Measurements from ENCODE around the gene VTN.
"Not testable (repeated sequence)": the region's sequence is repeated elsewhere in the genome, so short reads cannot be mapped to it uniquely, and the experiment has no call there.

VTN gene

DNA sequence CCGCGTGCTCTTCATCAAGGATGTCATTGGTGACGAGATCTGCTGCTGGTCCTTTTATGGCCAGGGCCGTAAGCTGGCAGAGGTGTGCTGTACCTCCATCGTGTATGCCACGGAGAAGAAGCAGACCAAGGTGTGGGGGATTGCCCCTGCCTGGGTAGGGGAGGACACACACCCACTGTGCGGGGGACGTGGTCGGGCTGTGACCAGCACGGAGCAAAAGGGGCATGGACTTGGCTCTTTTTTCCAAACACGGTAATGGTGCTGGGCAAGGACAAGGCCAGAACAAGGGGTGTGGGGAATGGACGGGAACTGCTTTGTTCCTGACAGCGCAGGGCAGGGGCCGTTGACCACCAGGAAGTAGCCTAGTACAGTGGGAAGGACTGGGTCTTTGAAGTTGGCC, 27.8 kb downstream of the VTN start:
- DNase-seq (ENCODE audit: low spot score), result no peak

- DNase-seq (ENCODE audit: low spot score), result no peak
Observed at GRCh38 chr17:28341516-28341915, 28.6 kb downstream of the VTN start.

- DNase-seq (ENCODE audit: low spot score), result no peak
Observed at GRCh38 chr17:28340374-28340773, 29.7 kb downstream of the VTN start.

DNA sequence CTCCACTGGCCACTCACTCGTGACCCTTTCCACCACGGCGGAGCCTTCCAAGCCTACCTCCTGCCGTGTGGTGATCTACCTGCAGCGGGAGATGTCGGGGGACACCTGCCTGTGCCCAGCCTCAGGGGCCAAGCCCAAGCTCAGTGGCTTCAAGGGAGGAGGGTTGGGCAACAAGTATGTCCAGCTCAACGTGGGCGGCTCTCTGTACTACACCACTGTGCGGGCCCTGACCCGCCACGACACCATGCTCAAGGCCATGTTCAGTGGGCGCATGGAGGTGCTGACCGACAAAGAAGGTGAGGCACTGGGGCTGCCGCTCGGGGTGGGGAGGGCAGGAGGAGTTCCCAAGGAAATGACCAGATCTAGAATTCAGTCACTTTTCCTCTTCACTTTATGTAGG, 30.7 kb downstream of the VTN start:
- no peak for DNase-seq (ENCODE audit: low spot score)

DNA sequence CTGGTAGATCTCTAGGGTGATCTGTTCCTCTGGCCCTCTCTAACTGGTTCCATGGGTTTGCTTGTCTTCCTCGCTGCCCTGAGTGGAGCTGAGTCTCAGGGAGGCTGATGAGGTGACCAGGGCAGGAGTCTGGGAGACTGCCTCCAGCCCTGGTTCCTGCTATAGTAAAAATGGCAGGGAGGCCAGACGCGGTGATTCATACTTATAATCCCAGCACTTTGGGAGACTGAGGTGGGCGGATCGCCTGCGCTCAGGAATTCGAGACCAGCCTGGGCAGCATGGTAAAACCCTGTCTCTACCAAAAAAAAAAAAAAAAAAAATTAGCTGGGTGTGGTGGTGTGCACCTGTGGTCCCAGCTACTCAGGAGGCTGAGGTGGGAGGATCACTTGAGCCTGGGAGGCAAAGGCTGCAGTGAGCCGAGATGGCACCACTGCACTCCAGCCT, 31.3 kb downstream of the VTN start:
- not testable (repeated sequence) for DNase-seq (ENCODE audit: low spot score)

DNA sequence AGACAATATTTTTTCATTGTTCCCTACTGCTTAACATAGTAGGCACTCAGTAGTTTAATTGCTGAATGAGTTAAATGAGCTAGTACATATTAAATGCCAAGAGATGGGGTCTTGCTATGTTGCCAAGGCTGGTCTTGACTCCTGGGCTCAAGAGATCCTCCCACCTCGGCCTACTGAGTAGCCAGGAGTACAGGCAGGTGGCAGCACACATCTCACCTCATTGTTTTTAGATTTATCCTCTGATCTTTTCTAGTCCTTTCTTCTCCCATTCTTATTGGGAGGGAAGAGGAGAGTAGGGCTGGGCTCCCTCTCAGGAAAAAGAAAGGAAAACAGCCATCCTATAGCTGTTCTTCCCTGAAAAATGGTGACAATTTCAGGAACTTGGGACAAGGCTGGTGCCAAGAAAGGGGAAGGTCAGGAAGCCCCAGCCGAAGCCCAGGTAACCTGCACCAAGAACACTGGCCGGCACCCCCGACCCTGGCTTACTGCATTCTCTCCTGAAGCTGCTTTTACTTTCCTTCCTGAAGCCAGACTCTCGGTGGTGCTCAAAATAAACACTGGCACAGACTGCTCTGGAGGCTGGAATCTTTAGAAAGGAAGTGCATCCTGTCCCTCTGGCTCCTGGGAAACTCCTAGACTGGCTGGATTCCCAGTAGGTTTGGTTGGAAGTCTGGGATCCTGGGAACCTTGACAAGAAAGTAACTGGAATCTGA, 31.9 kb downstream of the VTN start:
- no peak for DNase-seq (ENCODE audit: low spot score)

DNA sequence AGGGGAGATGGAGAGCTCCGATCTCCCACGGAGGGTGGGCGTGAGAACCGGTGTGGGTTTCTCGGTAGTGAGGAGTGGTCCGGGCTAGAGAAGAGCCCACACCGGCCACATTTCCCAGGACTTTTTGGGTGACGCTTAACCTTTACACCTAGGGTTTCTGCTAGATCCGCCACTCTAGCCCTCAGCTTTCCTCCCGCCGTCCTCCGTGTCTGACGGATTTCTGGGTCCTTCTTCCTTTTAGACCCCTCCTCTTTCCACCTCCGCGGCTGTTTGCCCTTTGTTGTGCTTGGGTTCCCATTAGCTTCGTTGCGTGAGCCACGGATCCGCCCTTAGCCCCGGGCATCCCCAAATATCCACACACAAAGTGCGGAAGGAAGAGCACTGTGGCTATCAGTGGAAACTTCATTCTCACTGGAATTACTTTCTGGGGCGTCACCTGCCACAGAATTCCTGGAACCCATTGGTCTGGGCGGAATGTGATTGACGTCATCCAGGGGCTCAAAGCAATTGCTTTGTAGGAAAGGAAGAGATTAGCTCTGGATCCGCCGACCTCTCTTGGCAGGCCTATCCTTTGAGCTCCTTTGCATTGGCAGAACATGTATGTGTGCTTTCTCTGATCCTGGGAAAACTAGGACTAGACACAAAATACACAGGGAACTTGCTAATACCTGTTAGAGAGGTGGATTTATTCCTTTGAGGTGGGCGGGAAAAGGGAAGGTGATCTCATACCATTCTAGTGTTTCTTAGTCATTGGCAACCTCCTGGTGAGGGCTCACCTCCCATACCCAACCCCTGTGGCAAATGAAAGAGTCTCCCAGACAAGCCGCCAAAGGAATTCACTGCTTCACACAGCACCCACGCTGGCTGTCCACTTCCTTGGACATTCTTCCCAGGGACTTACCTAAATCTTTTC, 33.9 kb downstream of the VTN start:
- DNase-seq (ENCODE audit: low spot score), result peak; percentile 87

DNA sequence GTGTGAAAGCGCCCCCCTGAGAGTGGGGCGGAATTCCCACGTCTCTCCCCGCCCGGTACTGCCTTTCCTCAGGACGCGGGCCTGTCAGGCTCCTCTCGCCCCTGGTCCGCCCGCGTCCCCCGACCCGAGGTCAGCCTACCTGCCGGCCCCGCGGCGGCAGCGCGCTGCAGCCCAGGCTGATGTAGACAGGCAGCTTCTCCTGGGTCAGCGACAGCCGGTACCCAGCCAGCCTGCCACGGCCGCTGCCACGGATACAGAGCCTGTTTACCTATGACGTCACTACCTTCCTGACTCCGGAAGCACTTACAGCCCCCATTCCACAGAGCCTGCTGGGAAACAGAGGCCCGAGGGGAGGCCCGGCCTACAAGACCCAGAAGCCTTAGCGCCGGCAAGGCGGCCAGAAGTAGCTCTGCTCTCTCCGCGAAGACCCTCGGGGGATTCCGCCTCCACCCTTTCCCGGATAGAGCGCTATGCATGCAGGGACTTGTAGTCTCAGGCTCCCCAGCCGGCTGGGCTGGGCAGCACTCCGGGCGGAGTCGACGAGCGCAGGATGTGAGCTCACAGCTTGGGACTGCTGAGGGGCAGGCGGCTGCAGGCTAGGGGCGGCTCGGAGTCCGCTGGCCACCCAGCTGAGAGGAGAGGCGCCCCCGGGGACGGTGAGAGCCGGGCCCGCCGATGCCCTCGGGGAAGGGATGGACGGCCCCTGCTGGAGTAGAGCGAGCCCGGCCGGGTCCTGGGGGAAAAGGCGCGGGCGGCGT, 34.7 kb downstream of the VTN start, which contains the start of the genes IFT20 and TNFAIP1:
TSS of gene IFT20 (minus strand) at position 272 of the 758 bp plus-strand sequence. CDS start 3,487 bp downstream, outside the sequence.
TSS of gene TNFAIP1 (plus strand) at position 561 of the 758 bp plus-strand sequence. CDS start 3,761 bp downstream, outside the sequence.
- DNase-seq (ENCODE audit: low spot score), result peak; percentile 100

DNA sequence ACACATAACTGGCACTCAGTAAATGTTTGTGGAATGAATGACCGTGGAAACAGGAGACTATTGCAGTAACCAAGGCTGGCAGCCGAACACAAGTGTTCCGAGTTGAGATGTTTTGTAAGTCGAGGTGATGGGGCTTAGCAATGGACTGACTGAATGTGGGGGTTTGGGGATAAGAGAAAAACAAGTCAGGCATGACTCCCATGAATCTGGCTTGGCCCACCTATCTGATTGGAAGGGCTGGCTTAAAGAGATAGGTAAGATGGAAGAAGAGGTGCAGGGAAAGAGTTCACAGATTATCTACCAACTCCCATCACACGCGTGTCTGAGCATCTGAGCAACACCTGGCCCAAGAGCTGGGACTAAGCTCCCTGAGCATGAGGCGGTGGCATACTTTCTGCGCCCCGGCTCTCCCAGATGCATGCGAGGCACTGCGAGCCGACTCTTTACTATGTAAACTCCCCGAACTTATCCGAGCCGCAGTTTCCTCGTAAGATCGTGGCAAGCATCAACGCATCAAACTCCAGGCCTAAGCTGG, 35.4 kb downstream of the VTN start:
- no peak for DNase-seq (ENCODE audit: low spot score)

GRCh38 chr17:28334171-28334570, 35.9 kb downstream of the VTN start:
- no peak for DNase-seq (ENCODE audit: low spot score)

DNA sequence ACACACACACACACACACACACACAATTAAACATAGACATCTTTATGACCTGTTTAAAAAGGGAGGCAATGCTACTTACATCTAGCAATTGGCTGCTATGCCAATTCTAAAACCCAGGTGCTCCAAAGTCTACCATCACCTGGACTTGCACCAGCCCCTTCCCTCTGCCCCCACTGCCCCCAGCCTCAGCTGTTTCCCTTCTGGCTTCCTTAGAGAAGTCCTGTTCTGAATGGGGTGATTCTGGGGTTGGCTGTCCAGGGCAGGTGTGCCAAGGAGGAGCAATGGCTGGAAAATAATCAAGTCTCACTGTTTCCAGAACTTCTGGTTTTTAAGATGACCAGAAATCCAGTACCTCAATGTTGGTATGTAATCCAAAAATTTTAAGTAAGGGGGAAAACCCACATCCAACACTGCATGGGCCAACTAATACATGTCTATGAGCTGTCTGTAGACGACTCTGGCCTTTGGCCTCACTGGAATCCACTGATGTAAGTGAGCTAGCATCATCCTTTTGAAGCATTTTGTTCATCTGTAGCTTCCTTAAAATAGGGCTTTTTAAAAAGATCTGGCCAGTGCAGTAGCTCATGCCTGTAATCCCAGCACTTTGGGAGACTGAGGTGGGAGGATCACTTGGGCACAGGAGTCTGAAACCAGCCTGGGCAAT, 36.9 kb downstream of the VTN start:
- DNase-seq (ENCODE audit: low spot score), result no peak

DNA sequence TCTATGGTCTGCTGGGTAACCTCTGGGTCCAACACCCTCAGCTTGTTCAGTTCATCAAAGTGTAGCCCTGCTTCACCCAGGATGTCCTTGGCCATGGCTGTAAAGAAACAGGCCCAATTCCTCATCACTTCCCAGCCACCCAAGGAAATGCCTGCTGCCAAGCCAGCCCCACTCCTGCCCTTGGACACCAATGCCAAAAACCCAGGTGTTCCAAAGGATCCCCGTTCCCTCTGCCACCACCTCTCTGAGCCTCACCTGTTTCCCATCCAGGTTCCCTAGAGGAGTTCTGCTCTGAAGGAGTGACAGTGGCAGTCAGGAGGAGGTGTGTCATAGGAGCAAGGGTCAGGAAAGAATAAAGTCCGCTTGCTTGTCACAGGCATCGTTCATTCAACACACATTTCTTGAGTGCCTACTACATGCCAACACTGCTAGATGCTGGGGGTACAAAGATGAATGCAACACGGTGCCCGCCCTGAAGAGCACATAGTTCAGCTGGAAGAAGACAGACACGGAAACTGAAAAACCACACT, 38.2 kb downstream of the VTN start:
- DNase-seq (ENCODE audit: low spot score), result no peak

DNA sequence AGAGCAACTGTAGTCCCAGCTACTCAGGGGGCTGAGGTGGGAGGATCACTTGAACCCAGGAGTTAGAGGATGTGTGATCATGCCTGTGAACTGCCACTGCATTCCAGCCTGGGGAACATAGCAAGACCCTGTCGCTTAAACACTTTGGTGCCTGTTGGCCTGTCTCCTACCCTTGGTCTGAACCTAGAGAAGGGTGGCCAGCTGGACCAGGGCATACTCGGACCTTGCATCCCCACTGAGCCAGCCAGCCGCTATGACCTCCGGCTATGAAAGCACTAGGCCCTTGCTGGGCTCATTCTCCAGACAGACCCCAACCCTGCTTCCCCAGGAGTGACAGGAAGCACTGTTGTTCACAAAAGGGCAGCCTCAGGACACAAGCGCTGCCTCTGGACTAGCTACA, 39.4 kb downstream of the VTN start:
- no peak for DNase-seq (ENCODE audit: low spot score)

GRCh38 chr17:28328325-28328724, 41.8 kb downstream of the VTN start:
- no peak for DNase-seq (ENCODE audit: low spot score)

GRCh38 chr17:28327709-28328108, 42.4 kb downstream of the VTN start:
- no peak for DNase-seq (ENCODE audit: low spot score)

DNA sequence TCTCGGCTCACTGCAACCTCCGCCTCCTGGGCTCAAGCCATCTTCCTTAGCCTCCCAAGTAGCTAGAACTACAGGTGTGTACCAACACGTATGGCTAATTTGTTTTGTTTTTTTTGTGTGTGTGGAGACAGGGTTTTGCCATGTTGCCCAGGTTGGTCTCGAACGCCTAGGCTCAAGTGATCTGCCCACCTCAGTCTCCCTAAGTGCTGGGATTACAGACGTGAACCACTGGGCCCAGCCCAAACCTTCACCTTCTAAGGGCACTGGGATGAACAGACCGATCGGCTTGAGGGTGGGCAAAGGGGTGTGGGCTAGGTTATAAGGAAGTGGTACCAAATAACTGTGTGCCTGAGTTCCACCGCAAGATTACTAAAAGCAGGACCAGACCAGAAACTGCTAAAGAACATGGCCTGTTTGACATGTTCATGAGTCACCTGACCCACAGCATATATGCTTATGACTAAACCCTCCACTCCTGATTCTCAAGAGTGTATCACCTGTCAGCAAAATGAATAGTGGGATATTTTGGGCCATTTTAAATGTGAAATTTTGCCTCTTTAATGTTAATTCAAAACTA, 43.0 kb downstream of the VTN start:
- no peak for DNase-seq (ENCODE audit: low spot score)

- no peak for DNase-seq (ENCODE audit: low spot score)
Observed at GRCh38 chr17:28326114-28326513, 44.0 kb downstream of the VTN start.

GRCh38 chr17:28325211-28325610, 44.9 kb downstream of the VTN start:
- no peak for DNase-seq (ENCODE audit: low spot score)

DNA sequence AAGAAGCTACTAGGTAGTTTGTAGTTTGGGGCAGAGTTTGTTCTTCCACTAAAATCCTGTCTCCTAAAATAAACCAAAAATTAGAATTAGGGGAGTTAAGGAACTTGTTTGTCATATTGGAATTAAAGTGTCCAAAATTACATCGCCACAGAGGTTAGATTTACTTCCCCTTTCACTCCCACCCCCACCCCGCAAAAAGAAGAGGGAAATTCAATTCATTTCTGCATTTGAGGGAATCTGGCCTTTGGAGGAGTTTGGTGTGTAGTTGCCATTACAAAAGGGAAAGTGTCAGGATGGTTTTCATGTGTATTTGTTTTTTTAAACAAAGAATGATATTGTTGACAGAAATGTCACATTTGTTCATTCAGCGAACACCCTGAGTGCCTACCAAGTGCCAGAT, 45.3 kb downstream of the VTN start:
- DNase-seq (ENCODE audit: low spot score), result no peak

DNA sequence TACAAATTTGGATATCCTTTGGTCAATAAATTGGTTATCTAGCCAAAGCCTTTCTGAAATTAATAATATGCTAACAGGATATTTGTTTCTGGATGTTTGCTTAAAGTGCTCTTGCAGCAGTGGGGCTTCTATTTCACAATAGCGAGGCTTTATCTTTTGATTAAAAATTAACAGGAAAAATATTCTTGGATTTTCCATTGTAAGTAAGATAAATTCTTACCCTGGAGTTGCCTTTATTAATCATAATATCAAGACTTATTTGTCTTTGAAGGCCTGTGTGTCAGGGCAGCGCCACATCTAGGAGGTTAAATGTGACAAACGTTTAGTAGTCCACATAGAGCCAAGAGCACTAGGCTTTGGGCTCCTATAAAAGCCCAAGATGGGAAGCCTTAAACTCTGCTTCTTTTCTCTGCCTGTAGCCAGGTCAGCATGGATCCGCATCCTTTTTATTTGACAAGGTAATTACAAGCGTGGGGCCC, 45.8 kb downstream of the VTN start:
- no peak for DNase-seq (ENCODE audit: low spot score)

Data from RKO (cell line).